Colonic mucosa (tissue), 4 donors: Measurements from ENCODE around the gene OLFM1. TPM values are rescaled to one million over a fixed set of nuclear protein-coding genes. Genes with fewer than 3 reads are reported as not detected.

Experiments
- DNase-seq: peaks from one replicate; pipeline ENCODE4 v3.0.0-alpha.2; 2020
- H3K27ac ChIP-seq: fragments of 200-600 bp; one replicate; pipeline ENCODE4 v1.8.0; 2021
- H3K27me3 ChIP-seq: fragments of 200-600 bp; one replicate; pipeline ENCODE4 v1.8.0; 2021
- H3K36me3 ChIP-seq: fragments of 200-600 bp; one replicate; pipeline ENCODE4 v1.8.0; 2021
- H3K4me1 ChIP-seq: fragments of 200-600 bp; one replicate; pipeline ENCODE4 v1.8.0; 2021; ENCODE audit warnings: mild to moderate bottlenecking
- H3K4me3 ChIP-seq: fragments of 200-600 bp; one replicate; pipeline ENCODE4 v1.8.0; 2021
- H3K9ac ChIP-seq, 2 donors: one replicate each; pipeline ENCODE4 v1.7.0; 2013; ENCODE audit warnings: control low read depth in 2 of 2, low read depth in 2 of 2, low read length in 2 of 2
- H3K9me3 ChIP-seq: fragments of 200-600 bp; one replicate; pipeline ENCODE4 v1.8.0; 2021
- CTCF ChIP-seq: fragments of 200-600 bp; IDR thresholded peaks from one replicate; pipeline ENCODE4 v1.8.0; 2022; ENCODE audit warnings: antibody characterized with exemption, mild to moderate bottlenecking
- intact Hi-C: fragments of 100-400 bp; cut with DNase I; formaldehyde crosslinking; loops from one replicate; pipeline ENCODE4 v1.14.1; 2022
- total RNA-seq, 2 donors: library from RNA; stranded (reverse); fragmentation: NEBNext Ultra II Directional in 1 of 2; extraction: Animal tissue kit (Norgen Biotek cat#: 25700) in 1 of 2; gene quantifications; one replicate each; pipeline ENCODE4 v1.2.1, GENCODE V29; 2021
- donor health status: healthy.
- donor health status: DM: no; HTN: no; CAD: no.
- donor health status: DM: no; HTN: no; CAD: no.

The OLFM1 gene
- total RNA-seq, 2 donors from 2014 or later, result 3.8 to 8.9 TPM

DNA sequence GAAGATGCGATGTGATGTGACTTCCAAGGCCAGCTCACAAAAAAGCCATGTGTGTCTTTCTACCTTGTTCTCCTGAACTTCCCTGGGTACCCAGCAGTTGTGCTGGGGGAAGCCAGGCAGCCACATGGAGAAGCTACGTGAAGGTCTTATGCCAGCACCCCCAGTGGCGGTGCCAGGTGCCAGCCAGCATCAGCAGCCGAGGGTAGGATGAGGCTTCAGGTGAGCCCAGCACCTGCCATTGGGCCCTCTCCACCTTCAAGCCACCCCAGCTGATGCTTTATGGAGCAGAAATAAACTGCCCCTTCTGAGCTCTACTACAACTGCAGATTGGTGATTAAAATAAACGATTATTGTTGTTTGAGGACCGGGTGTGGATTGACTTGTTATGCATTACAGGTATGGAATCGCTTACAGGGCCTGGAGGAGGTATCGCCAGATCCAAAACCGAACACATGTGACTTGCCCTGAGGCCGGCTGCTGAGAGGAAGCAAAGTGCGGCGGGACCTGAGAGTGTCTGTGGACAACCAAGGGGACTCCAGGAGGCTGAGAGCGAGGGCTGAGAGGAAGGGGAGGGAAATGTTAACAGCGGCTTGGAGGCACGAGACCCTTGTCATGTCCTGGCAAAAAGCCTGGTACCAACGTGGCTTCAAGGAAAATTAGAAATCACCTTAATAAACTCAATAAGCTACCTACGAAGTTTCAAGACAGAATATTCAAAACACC is 36.0 kb upstream of the OLFM1 start:
- Histone ChIP-seq H3K27ac (no peak overlapping the region), H3K36me3 (no peaks in the 10 kb centered on the region), H3K4me1 (no peaks in the 10 kb centered on the region), H3K4me3 (no peak overlapping the region), H3K9ac (no peak overlapping the region), H3K9me3 (no peaks in the 10 kb centered on the region), H3K27me3 (no peaks in the 10 kb centered on the region)
- intact Hi-C loops, result no loop called here
- no peak for DNase-seq
- no peak for TF ChIP-seq CTCF

GRCh38 chr9:135053133-135053532 is 34.3 kb upstream of the OLFM1 start:
- H3K9ac ChIP-seq, result no peak overlapping the region
- TF ChIP-seq CTCF, result no peak
- no peak for DNase-seq
- intact Hi-C loops, result no loop called here
- no peaks in the 10 kb centered on the region for H3K27me3 ChIP-seq
- H3K9me3 ChIP-seq, result no peaks in the 10 kb centered on the region
- no peaks in the 10 kb centered on the region for H3K4me1 ChIP-seq
- no peak overlapping the region for H3K27ac ChIP-seq
- H3K36me3 ChIP-seq, result no peaks in the 10 kb centered on the region
- no peak overlapping the region for H3K4me3 ChIP-seq

GRCh38 chr9:135055181-135055580 is 32.3 kb upstream of the OLFM1 start:
- Histone ChIP-seq H3K27ac (no peak overlapping the region), H3K4me1 (no peaks in the 10 kb centered on the region), H3K27me3 (no peaks in the 10 kb centered on the region), H3K9me3 (no peaks in the 10 kb centered on the region), H3K36me3 (no peaks in the 10 kb centered on the region), H3K4me3 (no peak overlapping the region), H3K9ac (no peak overlapping the region)
- intact Hi-C loops, result no loop called here
- DNase-seq, result no peak
- TF ChIP-seq CTCF, result no peak

DNA sequence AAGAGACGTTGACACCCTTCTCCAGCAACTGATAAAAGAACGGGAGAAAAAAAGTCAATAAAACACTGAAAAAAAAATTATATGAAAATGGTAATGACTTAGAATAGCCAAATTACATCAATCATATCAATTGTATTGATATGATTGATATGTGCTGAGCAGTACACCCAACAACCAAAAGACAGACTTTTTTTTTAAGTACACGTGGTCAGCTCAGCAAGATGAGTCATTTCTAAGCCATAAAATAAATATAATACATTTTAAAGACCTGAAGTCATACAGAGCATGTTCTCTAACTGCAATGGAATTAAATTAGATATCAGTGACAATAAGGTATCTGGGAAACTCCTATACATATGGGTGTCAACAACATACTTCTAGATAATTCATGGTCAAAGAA is 30.9 kb upstream of the OLFM1 start:
- Histone ChIP-seq H3K36me3 (no peaks in the 10 kb centered on the region), H3K9ac (no peak overlapping the region), H3K4me3 (no peak overlapping the region), H3K9me3 (no peaks in the 10 kb centered on the region), H3K27ac (no peak overlapping the region), H3K4me1 (no peaks in the 10 kb centered on the region), H3K27me3 (no peaks in the 10 kb centered on the region)
- intact Hi-C loops, result no loop called here
- DNase-seq, result no peak
- TF ChIP-seq CTCF, result no peak

DNA sequence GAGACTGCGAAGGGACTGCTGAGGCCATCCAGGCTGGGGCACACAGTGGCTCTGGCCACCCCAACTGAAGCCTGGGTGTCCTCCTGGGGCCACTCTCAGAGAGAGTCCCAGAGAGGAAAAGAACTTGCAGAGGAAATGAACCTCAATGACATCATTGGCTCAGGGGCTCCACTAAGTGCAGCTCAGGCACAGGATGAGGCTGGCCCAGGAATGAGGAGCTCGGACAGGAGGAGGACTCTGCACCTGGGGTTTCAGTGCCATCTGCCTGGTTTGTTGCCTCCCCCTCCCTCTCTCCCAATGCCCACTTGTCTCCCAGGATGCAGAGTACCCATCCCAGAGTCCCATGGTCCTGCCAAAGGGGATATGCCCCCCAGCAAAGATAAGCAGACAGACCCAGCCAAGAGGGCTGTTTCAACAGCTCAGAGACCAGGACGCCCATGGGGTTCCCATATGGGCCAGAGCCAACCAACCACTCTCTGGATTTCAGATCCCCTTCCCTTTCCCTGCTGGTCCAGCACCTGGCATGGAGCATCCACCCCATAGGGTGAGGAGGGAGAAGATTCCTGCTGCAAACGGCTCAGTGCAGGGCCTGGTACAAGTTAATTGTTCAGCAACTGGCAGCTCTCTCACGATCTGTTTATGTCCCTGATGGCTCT is 26.9 kb upstream of the OLFM1 start:
- no peak overlapping the region for H3K9ac ChIP-seq
- no peaks in the 10 kb centered on the region for H3K27me3 ChIP-seq
- intact Hi-C loops, result no loop called here
- no peaks in the 10 kb centered on the region for H3K36me3 ChIP-seq
- H3K4me1 ChIP-seq, result no peaks in the 10 kb centered on the region
- H3K4me3 ChIP-seq, result no peak overlapping the region
- no peak for DNase-seq
- H3K27ac ChIP-seq, result no peak overlapping the region
- no peaks in the 10 kb centered on the region for H3K9me3 ChIP-seq
- TF ChIP-seq CTCF, result no peak
